ENCODE data around the gene TMEM87B.

TMEM87B gene

GRCh38 chr2:112055730-112056625, 909 bp downstream of the TMEM87B start:
- TF ChIP-seq CTCF (IDR thresholded peaks at IDR 0.05; ENCODE audit: low read depth, low read length, missing control alignments): no peak
- peak overlapping the region; percentile 86 for H3K4me3 ChIP-seq (ENCODE audit: low read depth, low read length)
- DNase-seq (ENCODE audit: low read depth): peak; percentile 30

GRCh38 chr2:112056626-112056987, 1.5 kb downstream of the TMEM87B start:
- TF ChIP-seq CTCF (IDR thresholded peaks at IDR 0.05; ENCODE audit: low read depth, low read length, missing control alignments): no peak
- H3K4me3 ChIP-seq (ENCODE audit: low read depth, low read length): peak overlapping the region; percentile 86
- DNase-seq (ENCODE audit: low read depth): no peak

- DNase-seq (ENCODE audit: low read depth): no peak
- no peak overlapping the region for H3K4me3 ChIP-seq (ENCODE audit: low read depth, low read length)
- TF ChIP-seq CTCF (IDR thresholded peaks at IDR 0.05; ENCODE audit: low read depth, low read length, missing control alignments): no peak
Observed at GRCh38 chr2:112059671-112060070, 4.6 kb downstream of the TMEM87B start.

GRCh38 chr2:112061299-112061698, 6.2 kb downstream of the TMEM87B start:
- no peak for TF ChIP-seq CTCF (IDR thresholded peaks at IDR 0.05; ENCODE audit: low read depth, low read length, missing control alignments)
- DNase-seq (ENCODE audit: low read depth): no peak
- H3K4me3 ChIP-seq (ENCODE audit: low read depth, low read length): no peak overlapping the region

GRCh38 chr2:112061840-112062239, 6.8 kb downstream of the TMEM87B start:
- no peak overlapping the region for H3K4me3 ChIP-seq (ENCODE audit: low read depth, low read length)
- no peak for DNase-seq (ENCODE audit: low read depth)
- no peak for TF ChIP-seq CTCF (IDR thresholded peaks at IDR 0.05; ENCODE audit: low read depth, low read length, missing control alignments)

- DNase-seq (ENCODE audit: low read depth): no peak
- no peak for TF ChIP-seq CTCF (IDR thresholded peaks at IDR 0.05; ENCODE audit: low read depth, low read length, missing control alignments)
Observed at GRCh38 chr2:112062894-112063293, 7.8 kb downstream of the TMEM87B start.

GRCh38 chr2:112065486-112065885, 10.4 kb downstream of the TMEM87B start:
- no peak for TF ChIP-seq CTCF (IDR thresholded peaks at IDR 0.05; ENCODE audit: low read depth, low read length, missing control alignments)
- DNase-seq (ENCODE audit: low read depth): no peak

More at GRCh38 chr2:112062894-112063293, 7.8 kb downstream of the TMEM87B start:
- H3K4me3 ChIP-seq (ENCODE audit: low read depth, low read length): no peak overlapping the region

More at GRCh38 chr2:112065486-112065885, 10.4 kb downstream of the TMEM87B start:
- no peak overlapping the region for H3K4me3 ChIP-seq (ENCODE audit: low read depth, low read length)
